ENCODE results near the gene NUDT21. TPM values are rescaled to one million over a fixed set of nuclear protein-coding genes. Genes with fewer than 3 reads are reported as not detected.

NUDT21 gene
- total RNA-seq, 4 donors from 2014 or later, result 26.1 to 43.6 (median 34.2) TPM

GRCh38 chr16:56460101-56460500 is 9.0 kb upstream of the NUDT21 start:
- H3K27ac ChIP-seq, result no peak overlapping the region
- H3K27me3 ChIP-seq, result no peaks in the 10 kb centered on the region
- TF ChIP-seq CTCF (IDR thresholded peaks at IDR 0.05) (no peak), POLR2A (IDR thresholded peaks at IDR 0.05) (no peak)
- H3K9me3 ChIP-seq, result no peaks in the 10 kb centered on the region
- H3K4me1 ChIP-seq, result no peaks in the 10 kb centered on the region
- H3K4me3 ChIP-seq, result no peak overlapping the region
- H3K36me3 ChIP-seq, result peaks cover 0 to 73% (median 0%) of the 10 kb centered on the region in 3 donors
- no peak for DNase-seq

- Histone ChIP-seq H3K27me3 (no peaks in the 10 kb centered on the region), H3K4me3 (no peak overlapping the region)
- TF ChIP-seq CTCF (IDR thresholded peaks at IDR 0.05), result no peak
- TF ChIP-seq POLR2A (IDR thresholded peaks at IDR 0.05), result no peak
Observed at GRCh38 chr16:56457927-56458470, 6.9 kb upstream of the NUDT21 start.

GRCh38 chr16:56451753-56452689 is 889 bp upstream of the NUDT21 start:
- Histone ChIP-seq H3K9me3 (no peaks in the 10 kb centered on the region), H3K27me3 (no peaks in the 10 kb centered on the region), H3K27ac (peak overlapping the region; percentile 68 to 83 (median 80)), H3K4me1 (peaks cover 0 to 32% (median 7%) of the 10 kb centered on the region in 4 donors), H3K4me3 (peak overlapping the region; percentile 63 to 87 (median 78)), H3K36me3 (peaks cover 0 to 24% (median 0%) of the 10 kb centered on the region in 3 donors)
- no peak for TF ChIP-seq CTCF (IDR thresholded peaks at IDR 0.05)
- TF ChIP-seq POLR2A (IDR thresholded peaks at IDR 0.05), result no peak
- peak in 1 of 3 donors; percentile 47 for DNase-seq

More at GRCh38 chr16:56457927-56458470, 6.9 kb upstream of the NUDT21 start:
- no peak overlapping the region for H3K27ac ChIP-seq
- H3K9me3 ChIP-seq, result no peaks in the 10 kb centered on the region
- peaks cover 0 to 64% (median 0%) of the 10 kb centered on the region in 3 donors for H3K36me3 ChIP-seq
- peaks cover 0 to 2% (median 0%) of the 10 kb centered on the region in 4 donors for H3K4me1 ChIP-seq
- no peak for DNase-seq

- no peaks in the 10 kb centered on the region for H3K9me3 ChIP-seq
- H3K36me3 ChIP-seq, result peaks cover 0 to 25% (median 0%) of the 10 kb centered on the region in 3 donors
- H3K27ac ChIP-seq, result peak overlapping the region; percentile 68 to 83 (median 80)
- DNase-seq, result no peak
- no peak for TF ChIP-seq POLR2A (IDR thresholded peaks at IDR 0.05)
- no peak for TF ChIP-seq CTCF (IDR thresholded peaks at IDR 0.05)
- peak overlapping the region; percentile 63 to 87 (median 78) for H3K4me3 ChIP-seq
- H3K27me3 ChIP-seq, result no peaks in the 10 kb centered on the region
- H3K4me1 ChIP-seq, result peaks cover 0 to 32% (median 7%) of the 10 kb centered on the region in 4 donors
Observed at GRCh38 chr16:56450275-56450985, 702 bp downstream of the NUDT21 start.

- TF ChIP-seq CTCF (IDR thresholded peaks at IDR 0.05) (no peak), POLR2A (IDR thresholded peaks at IDR 0.05) (no peak)
- DNase-seq, result no peak
- Histone ChIP-seq H3K4me3 (no peak overlapping the region), H3K4me1 (peaks cover 0 to 30% (median 7%) of the 10 kb centered on the region in 4 donors), H3K27me3 (no peaks in the 10 kb centered on the region), H3K36me3 (peaks cover 0 to 43% (median 0%) of the 10 kb centered on the region in 3 donors), H3K9me3 (no peaks in the 10 kb centered on the region), H3K27ac (no peak overlapping the region)
Observed at GRCh38 chr16:56448005-56448404, 3.1 kb downstream of the NUDT21 start.
